Fibroblast of lung (primary cell): ENCODE results near the gene STK32B. TPM values are rescaled to one million over a fixed set of nuclear protein-coding genes. Genes with fewer than 3 reads are reported as not detected.
"Not testable (repeated sequence)": the region's sequence is repeated elsewhere in the genome, so short reads cannot be mapped to it uniquely, and the experiment has no call there.

Source experiments
- DNase-seq, 2 donors: peaks; one replicate each; pipeline versions ENCODE4 v3.0.0 to v3.0.0-alpha.2; 2010; ENCODE audit warnings: low read depth in 2 of 2
- H2AFZ ChIP-seq: 2 replicates; pipeline ENCODE4 v1.5.1; 2012; ENCODE audit warnings: low read length, control low read depth, inconsistent platforms
- H3K27ac ChIP-seq: 2 replicates; pipeline ENCODE4 v1.5.1; 2011; ENCODE audit warnings: low read length, control low read depth; ENCODE audit not compliant: insufficient read depth
- H3K27me3 ChIP-seq: 2 replicates; pipeline ENCODE4 v1.5.1; 2011; ENCODE audit warnings: mild to moderate bottlenecking, low read length; ENCODE audit not compliant: control insufficient read depth, insufficient read depth
- H3K36me3 ChIP-seq: 2 replicates; pipeline ENCODE4 v1.5.1; 2011; ENCODE audit warnings: low read length; ENCODE audit not compliant: control insufficient read depth, insufficient read depth
- H3K4me1 ChIP-seq: 2 replicates; pipeline ENCODE4 v1.5.1; 2011; ENCODE audit warnings: low read length; ENCODE audit not compliant: control insufficient read depth, insufficient read depth; ENCODE audit errors: extremely low read depth
- H3K4me2 ChIP-seq: 2 replicates; pipeline ENCODE4 v1.5.1; 2011; ENCODE audit warnings: low read length, control low read depth; ENCODE audit not compliant: insufficient read depth; ENCODE audit errors: extremely low read depth
- H3K4me3 ChIP-seq, 4 experiments: fragments of 200-600 bp in 1 of 4; sonication (generic) in 1 of 4; replicated peaks in 1 of 4; 2 replicates each; pipeline ENCODE4 v1.5.1; 2011 to 2016; ENCODE audit warnings: low read length in 4 of 4, low read depth in 3 of 4, mild to moderate bottlenecking in 3 of 4, control low read depth in 2 of 4, inconsistent platforms in 1 of 4, mixed read lengths in 1 of 4; ENCODE audit not compliant: insufficient read depth in 1 of 4; ENCODE audit errors: control extremely low read depth in 1 of 4
- H3K79me2 ChIP-seq: 2 replicates; pipeline ENCODE4 v1.5.1; 2012; ENCODE audit warnings: mild to moderate bottlenecking, low read length, inconsistent platforms; ENCODE audit not compliant: control insufficient read depth, insufficient read depth
- H3K9ac ChIP-seq: 2 replicates; pipeline ENCODE4 v1.5.1; 2011; ENCODE audit warnings: mild to moderate bottlenecking, low read length, control low read depth; ENCODE audit not compliant: insufficient read depth
- H3K9me3 ChIP-seq: 2 replicates; pipeline ENCODE4 v1.5.1; 2012; ENCODE audit warnings: low read depth, low read length; ENCODE audit not compliant: control insufficient read depth, insufficient read depth
- H4K20me1 ChIP-seq: 2 replicates; pipeline ENCODE4 v1.5.1; 2011; ENCODE audit warnings: low read length; ENCODE audit not compliant: control insufficient read depth, insufficient read depth; ENCODE audit errors: extremely low read depth
- EZH2 ChIP-seq: IDR thresholded peaks from 2 replicates; pipeline ENCODE4 v1.5.1; 2012; ENCODE audit warnings: low read length, control low read depth, mild to moderate bottlenecking; ENCODE audit errors: missing control alignments
- polyA plus RNA-seq, 2 donors: library from polyadenylated mRNA; depleted of rRNA in 1 of 2; stranded (reverse) in 1 of 2; unstranded in 1 of 2; fragments of >200 nt; gene quantifications; 2 replicates each; pipeline ENCODE4 v1.2.1, GENCODE V29; 2011 to 2012; ENCODE audit warnings: missing spikeins in 1 of 2
- total RNA-seq: library from RNA; depleted of rRNA; stranded (reverse); fragments of >200 nt; gene quantifications from 2 replicates; pipeline ENCODE4 v1.2.1, GENCODE V29; 2014
- TF ChIP-seq, protein P1 (sequence below), 2 donors: IDR thresholded peaks in 1 of 2; conservative IDR thresholded peaks in 1 of 2; 1 replicate in 1 of 2; 2 replicates in 1 of 2; pipeline ENCODE4 v1.5.1; 2011 to 2012; ENCODE audit warnings: low read length in 2 of 2, control low read depth in 1 of 2, inconsistent platforms in 1 of 2, low read depth in 1 of 2, mild to moderate bottlenecking in 1 of 2

Gene STK32B
- total and polyA plus RNA-seq, 2 donors (not counting 1 experiment from before 2014, with no cell fraction given): 0.50 to 1.4 TPM

DNA sequence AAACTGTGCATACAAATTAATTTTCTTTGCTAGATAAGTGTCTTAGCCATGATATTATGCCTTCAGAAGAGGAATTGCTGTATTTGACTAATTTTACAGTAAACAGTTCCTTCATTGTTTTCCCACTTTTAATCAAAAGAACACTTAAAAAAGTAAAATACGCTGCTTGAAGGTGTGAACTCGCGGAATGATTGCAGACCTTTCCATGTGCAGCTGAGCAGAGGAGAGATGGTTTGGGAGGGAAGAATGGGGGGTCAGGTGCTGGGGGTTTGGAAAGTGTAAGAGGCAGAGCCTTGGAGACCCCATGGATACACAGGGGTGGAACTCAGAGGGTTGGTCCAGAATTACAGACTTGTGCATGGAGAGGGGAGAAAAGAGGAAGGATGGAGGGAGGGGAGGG is 47.4 kb upstream of the STK32B start:
- Histone ChIP-seq H3K4me3 (no peak overlapping the region), H3K36me3 (no peaks in the 10 kb centered on the region), H2AFZ (no peak overlapping the region), H3K4me2 (no peak overlapping the region), H3K4me1 (no peaks in the 10 kb centered on the region), H4K20me1 (no peaks in the 10 kb centered on the region), H3K27me3 (no peaks in the 10 kb centered on the region), H3K27ac (no peak overlapping the region), H3K79me2 (no peaks in the 10 kb centered on the region), H3K9me3 (no peaks in the 10 kb centered on the region), H3K9ac (no peak overlapping the region)
- TF ChIP-seq, protein P1, sequence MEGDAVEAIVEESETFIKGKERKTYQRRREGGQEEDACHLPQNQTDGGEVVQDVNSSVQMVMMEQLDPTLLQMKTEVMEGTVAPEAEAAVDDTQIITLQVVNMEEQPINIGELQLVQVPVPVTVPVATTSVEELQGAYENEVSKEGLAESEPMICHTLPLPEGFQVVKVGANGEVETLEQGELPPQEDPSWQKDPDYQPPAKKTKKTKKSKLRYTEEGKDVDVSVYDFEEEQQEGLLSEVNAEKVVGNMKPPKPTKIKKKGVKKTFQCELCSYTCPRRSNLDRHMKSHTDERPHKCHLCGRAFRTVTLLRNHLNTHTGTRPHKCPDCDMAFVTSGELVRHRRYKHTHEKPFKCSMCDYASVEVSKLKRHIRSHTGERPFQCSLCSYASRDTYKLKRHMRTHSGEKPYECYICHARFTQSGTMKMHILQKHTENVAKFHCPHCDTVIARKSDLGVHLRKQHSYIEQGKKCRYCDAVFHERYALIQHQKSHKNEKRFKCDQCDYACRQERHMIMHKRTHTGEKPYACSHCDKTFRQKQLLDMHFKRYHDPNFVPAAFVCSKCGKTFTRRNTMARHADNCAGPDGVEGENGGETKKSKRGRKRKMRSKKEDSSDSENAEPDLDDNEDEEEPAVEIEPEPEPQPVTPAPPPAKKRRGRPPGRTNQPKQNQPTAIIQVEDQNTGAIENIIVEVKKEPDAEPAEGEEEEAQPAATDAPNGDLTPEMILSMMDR (conservative IDR thresholded peaks at IDR 0.05 in 1 of 2, IDR thresholded peaks at IDR 0.05 in 1 of 2; ENCODE audit: low read depth in 1 of 2, low read length in 2 of 2): no peak
- no peak for TF ChIP-seq EZH2
- DNase-seq: no peak

DNA sequence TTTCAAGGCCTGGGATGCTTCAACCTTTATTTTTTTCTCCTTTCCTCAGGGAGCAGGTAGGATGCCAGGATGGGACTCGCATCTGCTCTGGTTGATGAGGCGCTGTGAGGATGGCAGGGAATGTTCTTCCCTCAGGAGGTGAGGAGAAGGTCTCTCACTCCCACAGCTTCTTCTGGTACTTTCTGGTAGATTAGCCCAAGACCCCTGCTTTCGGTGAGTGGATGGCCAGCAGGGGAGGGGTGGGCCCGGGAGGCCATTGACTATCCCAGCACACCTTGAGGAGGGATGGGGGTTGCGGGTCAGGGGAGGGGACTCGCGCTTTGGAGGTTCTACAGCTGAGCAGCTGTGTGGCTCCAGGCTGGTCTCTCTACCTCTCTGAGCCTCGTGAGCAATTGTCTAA is 46.8 kb upstream of the STK32B start:
- no peaks in the 10 kb centered on the region for H3K27me3 ChIP-seq
- no peak overlapping the region for H3K9ac ChIP-seq
- no peaks in the 10 kb centered on the region for H3K9me3 ChIP-seq
- no peaks in the 10 kb centered on the region for H3K4me1 ChIP-seq
- H2AFZ ChIP-seq: no peak overlapping the region
- no peak overlapping the region for H3K27ac ChIP-seq
- TF ChIP-seq, protein P1 (conservative IDR thresholded peaks at IDR 0.05 in 1 of 2, IDR thresholded peaks at IDR 0.05 in 1 of 2; ENCODE audit: low read depth in 1 of 2, low read length in 2 of 2): no peak
- no peak for TF ChIP-seq EZH2
- H3K4me3 ChIP-seq: no peak overlapping the region
- no peaks in the 10 kb centered on the region for H3K79me2 ChIP-seq
- no peak overlapping the region for H3K4me2 ChIP-seq
- no peaks in the 10 kb centered on the region for H3K36me3 ChIP-seq
- no peak for DNase-seq
- H4K20me1 ChIP-seq: no peaks in the 10 kb centered on the region

DNA sequence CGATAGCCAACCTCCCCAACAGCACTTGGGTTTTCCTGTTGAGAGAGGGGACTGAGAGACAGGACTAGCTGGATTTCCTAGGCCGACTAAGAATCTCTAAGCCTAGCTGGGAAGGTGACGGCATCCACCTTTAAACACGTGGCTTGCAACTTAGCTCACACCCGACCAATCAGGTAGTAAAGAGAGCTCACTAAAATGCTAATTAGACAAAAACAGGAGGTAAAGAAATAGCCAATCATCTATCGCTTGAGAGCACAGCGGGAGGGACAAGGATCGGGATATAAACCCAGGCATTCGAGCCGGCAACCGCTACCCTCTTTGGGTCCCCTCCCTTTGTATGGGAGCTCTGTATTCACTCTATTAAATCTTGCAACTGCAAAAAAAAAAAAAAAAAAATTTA is 44.3 kb upstream of the STK32B start:
- H3K4me3 ChIP-seq, H2AFZ ChIP-seq, H4K20me1 ChIP-seq, H3K4me1 ChIP-seq, H3K27me3 ChIP-seq, H3K9me3 ChIP-seq, H3K9ac ChIP-seq, H3K36me3 ChIP-seq, DNase-seq, H3K27ac ChIP-seq, H3K79me2 ChIP-seq, H3K4me2 ChIP-seq: not testable (repeated sequence)
